ENCODE data around the gene MPZL2.

DNA sequence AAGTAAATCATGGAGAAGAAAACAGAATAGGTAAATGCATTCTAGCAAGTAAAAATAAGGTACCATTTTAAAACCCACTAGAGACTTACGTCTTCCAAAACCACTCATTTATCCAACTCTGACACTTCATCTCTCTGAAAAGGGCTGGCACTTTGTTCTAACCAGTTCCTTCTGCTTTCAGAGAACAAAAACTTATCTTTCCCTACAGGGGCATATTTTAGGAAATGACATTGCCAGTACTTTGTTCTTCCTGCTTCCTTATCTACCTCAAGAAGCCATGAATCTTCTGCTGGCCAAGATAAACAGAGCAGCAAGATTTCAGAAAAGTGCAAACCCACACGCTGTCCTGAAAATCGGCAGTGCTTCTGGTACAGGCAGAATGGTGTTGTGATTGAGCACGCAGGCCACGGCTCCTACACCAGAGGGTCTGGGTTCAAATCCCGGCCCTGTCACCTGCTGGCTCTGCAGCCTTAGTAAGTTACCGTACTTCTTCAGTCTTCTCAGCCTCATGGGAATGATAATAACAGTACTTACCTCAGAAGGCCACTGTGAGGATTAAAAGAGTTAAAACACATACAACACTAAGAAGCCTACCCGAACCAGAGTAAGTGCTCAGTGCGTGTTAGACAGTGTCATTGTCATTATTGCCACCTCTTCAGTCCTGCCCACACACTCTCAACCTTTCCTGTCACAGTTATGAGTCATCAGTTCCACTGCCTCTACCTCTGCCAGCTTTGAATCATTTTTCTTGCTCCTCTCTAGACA is 22.9 kb downstream of the MPZL2 start:
- TF ChIP-seq LEF1 (IDR thresholded peaks at IDR 0.05; ENCODE audit: borderline replicate concordance) (no peak), L3MBTL2 (conservative IDR thresholded peaks at IDR 0.05) (no peak), SUZ12 (IDR thresholded peaks at IDR 0.05) (no peak), SP1 (IDR thresholded peaks at IDR 0.05) (no peak), FOXM1 (IDR thresholded peaks at IDR 0.05; ENCODE audit: borderline replicate concordance) (no peak), BHLHE40 (IDR thresholded peaks at IDR 0.05; ENCODE audit: borderline replicate concordance) (no peak), FOXK2 (IDR thresholded peaks at IDR 0.05) (no peak), ZNF384 (IDR thresholded peaks at IDR 0.05) (no peak), ARNT (IDR thresholded peaks at IDR 0.05) (no peak), FOXA1 (IDR thresholded peaks at IDR 0.05) (no peak), NFRKB (IDR thresholded peaks at IDR 0.05) (no peak), TARDBP (IDR thresholded peaks at IDR 0.05) (no peak), ELF4 (IDR thresholded peaks at IDR 0.05) (no peak)
- TF ChIP-seq, protein P1, sequence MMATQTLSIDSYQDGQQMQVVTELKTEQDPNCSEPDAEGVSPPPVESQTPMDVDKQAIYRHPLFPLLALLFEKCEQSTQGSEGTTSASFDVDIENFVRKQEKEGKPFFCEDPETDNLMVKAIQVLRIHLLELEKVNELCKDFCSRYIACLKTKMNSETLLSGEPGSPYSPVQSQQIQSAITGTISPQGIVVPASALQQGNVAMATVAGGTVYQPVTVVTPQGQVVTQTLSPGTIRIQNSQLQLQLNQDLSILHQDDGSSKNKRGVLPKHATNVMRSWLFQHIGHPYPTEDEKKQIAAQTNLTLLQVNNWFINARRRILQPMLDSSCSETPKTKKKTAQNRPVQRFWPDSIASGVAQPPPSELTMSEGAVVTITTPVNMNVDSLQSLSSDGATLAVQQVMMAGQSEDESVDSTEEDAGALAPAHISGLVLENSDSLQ (IDR thresholded peaks at IDR 0.05) = no peak

Data from HEK293T (cell line).